Activated T-cell treated with anti-CD3 and anti-CD28 coated beads, Interleukin-2, amount 50 U/mL, for 48 hours (primary cell): ENCODE results near the gene OR2H2.

Source experiments
- DNase-seq, 2 experiments: peaks; one replicate each; pipeline ENCODE4 v3.0.0-alpha.2; 2020

OR2H2 gene

DNA sequence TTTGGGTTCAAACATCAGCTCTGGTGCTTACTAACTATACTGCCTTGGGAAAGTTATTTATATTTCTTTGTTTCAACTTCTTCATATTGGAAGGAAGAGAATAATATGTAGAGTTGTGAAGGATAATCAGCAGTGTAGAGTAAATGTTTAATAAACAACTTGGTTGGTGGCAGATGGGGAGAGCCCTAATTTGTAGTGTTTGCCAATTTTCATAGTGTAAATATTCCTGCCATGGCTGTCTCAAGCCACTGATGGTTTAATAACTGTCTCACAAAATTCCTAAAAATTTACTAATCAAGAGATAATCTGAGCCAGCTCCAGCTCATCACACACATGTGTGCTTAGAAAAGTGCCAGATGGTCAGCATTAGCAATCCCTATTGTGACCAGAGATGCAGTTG, at the start of gene OR2H2:
OR2H2 (plus strand) TSS at position 301 of the 400 bp plus-strand sequence. CDS start 2,824 bp downstream, outside the sequence.
- no peak for DNase-seq

DNA sequence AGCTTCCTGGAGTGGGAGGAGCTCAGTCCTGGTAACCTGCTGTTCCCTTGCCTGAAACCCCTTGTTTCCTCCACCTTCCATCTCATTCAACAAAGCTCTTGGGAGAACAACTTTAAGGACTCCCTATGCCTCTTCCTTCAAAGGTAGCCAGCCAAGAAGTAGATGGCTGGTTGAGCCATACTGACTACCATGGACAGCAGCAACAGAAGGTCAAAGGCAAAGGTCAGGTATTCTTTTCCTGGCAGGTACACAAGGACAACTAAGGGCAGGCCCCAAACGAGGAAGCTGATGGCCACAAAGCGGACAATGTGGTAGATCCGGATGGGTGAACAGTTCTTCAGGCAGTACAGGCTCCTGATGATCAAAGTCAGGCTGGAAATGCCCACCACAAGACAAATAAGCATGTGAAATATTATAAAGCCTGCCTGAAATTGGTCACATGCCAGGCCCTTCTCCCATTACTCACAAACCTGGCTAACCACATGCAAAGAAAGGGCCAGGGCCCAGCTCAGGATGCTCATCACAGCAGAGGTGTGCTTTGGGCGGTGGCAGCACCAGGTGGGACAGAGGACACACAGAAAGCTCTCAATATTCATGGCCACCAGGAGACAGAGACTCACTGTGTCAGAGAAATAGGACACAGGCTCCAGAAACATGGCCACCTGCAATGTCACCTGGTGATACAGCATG, 47.1 kb upstream of the OR2H2 start:
- no peak for DNase-seq

DNA sequence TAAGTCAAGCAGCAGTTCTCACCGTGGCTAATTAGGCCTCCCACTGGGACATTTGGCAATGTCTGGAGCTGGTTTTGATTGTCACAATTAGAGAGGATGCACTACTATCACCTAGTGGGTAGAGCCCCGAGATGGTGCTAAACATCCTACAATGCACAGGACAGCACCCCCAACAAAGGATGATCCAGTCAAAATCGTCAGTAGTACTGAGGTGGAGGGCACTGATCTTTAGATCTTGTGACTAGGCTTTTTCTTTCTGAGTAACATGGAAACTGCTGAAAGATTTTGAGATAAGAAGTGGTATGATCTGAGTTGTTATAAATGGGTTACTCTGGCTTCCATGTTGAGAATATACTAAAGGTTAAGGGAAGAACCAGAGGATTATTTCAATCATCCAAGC, 37.3 kb upstream of the OR2H2 start:
- no peak for DNase-seq

DNA sequence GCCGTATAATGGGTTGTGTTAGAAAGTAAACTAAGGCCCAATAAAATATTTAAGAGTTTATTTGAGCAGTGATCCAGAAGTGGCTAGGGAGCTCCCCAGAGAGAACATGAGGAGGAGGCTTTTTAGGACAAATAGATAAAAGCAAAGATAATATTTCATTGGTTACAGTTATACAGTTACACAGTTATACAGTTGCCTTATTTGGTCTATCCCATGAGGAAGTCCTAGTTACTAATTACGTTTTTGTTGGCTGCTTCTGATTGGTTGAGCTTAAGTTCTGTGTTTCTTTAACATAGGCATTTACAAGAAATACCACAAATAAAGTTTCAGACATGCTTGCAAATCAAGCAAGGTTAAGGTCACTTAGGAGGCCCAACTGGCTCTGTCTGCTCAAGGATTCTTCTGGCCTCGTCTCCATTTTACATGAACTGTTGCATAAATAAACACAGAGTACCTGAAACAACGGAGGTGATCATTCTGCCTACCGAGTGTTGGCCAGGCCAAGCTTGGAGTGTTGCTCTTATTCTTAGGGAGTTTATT, 32.3 kb upstream of the OR2H2 start:
- DNase-seq, result peak; percentile 27 to 30

DNA sequence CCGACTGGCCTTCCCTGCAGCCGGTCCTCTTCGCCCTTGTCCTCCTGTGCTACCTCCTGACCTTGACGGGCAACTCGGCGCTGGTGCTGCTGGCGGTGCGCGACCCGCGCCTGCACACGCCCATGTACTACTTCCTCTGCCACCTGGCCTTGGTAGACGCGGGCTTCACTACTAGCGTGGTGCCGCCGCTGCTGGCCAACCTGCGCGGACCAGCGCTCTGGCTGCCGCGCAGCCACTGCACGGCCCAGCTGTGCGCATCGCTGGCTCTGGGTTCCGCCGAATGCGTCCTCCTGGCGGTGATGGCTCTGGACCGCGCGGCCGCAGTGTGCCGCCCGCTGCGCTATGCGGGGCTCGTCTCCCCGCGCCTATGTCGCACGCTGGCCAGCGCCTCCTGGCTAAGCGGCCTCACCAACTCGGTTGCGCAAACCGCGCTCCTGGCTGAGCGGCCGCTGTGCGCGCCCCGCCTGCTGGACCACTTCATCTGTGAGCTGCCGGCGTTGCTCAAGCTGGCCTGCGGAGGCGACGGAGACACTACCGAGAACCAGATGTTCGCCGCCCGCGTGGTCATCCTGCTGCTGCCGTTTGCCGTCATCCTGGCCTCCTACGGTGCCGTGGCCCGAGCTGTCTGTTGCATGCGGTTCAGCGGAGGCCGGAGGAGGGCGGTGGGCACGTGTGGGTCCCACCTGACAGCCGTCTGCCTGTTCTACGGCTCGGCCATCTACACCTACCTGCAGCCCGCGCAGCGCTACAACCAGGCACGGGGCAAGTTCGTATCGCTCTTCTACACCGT, 31.5 kb upstream of the OR2H2 start:
- DNase-seq, result peak; percentile 37 to 49

DNA sequence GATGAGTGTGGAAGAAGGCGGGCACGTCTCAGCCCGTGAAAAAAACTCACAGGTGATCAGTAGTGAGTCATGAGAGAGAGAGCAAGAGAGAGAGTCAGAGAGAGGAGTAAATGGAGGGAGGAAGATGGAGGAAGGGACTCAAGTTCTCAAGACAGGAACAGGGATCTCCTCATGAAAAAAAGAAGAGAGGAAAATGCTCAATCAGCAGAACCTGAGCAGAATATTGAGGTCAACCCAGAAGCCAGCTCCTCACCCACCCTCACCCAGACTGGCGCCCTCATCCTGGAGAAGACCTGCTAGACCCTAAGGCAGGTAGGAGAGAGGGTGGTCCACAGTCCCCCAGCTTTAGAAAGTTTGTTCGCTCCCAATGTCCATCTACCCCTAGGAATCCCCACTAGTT, 30.2 kb upstream of the OR2H2 start:
- DNase-seq, result no peak

DNA sequence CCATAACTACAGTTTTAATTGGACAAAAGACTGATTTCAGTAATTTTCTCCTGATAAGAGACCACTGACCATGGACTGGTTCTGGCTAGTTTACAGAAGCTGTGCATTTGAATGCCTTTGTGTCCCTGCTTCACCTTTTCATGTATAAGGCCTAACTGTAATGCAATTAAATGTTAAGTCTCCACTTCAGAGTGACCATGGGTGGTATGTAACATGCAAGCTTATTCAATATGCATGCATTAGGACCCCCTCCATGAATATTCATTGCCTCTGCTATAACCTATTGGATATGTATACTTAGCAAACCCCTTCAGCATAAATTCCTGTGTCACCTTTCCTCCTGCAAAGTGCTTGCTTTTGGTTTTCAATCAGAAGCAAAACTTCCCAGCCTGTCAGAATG, 27.6 kb upstream of the OR2H2 start:
- DNase-seq, result no peak

DNA sequence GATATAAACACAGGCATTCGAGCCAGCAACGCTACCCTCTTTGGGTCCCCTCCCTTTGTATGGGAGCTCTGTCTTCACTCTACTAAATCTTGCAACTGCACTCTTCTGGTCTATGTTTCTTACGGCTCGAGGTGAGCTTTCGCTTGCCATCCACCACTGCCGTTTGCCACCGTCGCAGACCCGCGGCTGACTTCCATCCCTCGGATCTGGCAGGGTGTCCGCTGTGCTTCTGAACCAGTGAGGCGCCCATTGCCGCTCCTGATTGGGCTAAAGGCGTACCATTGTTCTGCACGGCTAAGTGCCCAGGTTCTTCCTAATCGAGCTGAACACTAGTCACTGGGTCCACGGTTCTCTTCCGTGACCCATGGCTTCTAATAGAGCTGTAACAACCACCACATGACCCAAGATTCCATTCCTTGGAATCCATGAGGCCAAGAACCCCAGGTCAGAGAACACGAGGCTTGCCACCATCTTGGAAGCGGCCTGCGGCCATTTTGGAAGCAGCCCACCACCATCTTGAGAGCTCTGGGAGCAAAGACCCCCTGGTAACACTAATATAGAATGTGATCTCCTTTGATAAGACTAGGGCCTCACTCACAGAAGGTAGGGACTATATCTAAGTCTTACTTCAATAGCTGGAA, 26.4 kb upstream of the OR2H2 start:
- DNase-seq, result no peak

DNA sequence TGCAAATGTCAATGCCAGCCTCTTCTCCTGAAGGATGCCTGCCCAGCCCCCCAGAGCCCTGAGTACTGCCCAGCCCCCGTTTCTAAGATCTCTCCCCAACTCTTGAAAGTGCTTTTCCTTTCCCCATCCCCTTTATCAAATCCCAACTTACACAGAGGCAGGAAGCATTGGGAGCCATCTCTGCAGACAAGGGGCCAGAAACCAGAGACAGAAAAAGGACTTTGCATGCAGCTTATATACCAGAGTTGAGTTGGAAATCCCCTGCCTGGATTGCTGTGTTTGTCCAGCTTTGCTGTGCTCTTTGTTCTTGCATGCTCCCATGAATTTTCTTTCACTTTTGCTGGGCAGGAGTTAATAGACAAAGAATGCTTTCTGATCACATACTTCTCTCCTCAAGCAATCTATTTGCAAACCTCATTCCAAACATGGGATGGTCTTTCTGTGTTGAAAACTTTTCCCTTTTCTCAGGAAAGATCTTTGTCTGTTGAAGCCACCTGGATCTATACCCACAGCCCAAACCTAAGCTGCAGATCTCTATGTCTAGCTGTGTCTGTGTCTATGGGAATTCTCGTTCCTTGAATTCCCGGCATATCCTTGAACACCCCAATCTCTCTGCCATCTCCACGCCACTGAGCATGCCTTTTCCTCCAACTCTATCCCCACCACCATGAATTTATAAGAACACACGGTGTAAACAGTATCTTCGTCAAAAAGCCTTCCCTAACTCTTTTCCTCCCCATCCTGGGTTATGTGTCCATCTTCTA, 25.2 kb upstream of the OR2H2 start, which contains the start of gene UBD:
UBD (minus strand) TSS at position 209 of the 764 bp plus-strand sequence; CDS start at position 178, 31 bp downstream.
- DNase-seq, result no peak

DNA sequence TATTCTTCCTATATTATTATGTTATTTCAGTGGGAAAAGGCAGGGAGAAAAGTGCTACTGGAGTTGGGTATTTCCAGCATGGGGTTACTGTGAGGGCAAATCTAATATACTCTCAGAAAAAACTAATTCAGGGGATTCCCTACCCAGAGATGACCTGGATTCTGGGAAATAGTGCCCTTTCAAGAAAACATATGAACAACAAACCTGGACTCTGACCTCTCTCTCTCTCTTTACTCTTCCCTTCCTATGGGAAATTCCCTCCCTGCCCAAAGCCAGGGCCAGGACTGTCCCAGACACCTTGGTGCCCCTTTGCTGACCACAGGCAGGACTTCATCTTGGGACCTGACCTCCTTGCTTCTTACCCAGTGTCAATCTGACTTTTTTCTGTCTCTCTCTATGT, 23.8 kb upstream of the OR2H2 start:
- no peak for DNase-seq

DNA sequence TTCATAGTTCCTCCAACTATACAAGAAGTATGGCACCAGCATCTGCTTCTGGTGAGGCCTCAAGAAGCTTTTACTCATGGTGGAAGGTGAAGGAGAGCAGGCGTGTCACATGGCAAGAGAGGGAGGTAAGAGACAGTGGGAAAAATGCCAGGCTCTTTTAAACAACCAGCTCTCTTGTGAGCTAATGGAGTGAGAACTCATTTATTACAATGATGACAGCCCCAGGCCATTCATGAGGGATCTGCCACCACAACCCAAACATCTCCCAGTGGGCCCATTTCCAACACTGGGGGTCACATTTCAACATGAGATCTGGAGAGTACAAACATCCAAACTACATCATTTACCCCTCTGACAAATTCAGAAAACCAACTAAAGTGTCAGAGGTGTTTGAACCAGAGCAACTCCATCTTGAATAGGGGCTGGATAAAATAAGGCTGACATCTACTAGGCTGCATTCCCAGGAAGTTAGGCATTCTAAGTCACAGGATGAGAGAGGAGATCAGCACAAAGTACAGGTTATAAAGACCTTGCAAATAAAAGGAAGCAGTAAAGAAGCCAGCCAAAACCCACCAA, 23.2 kb upstream of the OR2H2 start:
- DNase-seq, result no peak

DNA sequence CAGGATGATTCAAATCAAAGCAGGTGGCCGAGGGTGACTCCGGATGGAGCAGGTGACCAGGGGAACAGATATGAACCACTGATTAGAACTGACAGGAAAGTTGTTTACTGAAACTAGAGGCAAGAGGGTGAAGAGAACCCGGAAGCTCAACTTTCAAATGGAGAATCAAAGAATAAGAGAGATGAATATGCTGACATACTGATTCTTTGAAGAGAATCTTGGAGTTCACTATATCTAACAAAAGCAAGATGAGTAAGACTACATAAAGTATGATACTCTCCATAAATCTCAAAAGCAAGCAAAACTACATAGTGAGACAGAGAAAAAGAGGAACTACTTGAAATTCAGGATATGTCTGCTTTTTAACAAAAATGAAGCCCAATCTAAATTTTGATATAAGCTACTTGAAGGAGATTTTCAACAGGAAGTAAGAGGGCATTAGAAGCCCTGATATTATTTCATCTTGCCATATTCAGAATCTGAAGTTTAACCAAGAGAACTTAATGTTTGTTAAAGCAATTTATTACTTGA, 21.4 kb upstream of the OR2H2 start:
- DNase-seq, result no peak

DNA sequence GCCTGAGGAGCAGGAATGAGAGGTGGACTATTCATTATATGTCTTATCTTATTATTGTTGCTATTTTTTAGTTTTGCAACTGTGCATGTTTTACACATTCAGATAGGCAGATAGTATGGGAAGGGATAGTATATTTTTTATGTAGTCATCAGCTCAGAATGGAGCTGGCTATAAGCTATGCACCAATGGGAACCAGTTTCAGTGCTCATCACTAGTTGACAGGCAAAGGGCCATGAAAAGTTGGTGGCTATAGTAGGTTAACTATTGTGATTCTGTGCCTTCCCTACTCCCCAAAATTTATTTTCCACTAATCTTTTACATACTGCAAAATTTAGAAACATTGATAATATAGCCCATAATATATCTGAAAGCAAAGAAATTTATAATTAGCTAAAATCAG, 20.0 kb upstream of the OR2H2 start:
- DNase-seq, result no peak

DNA sequence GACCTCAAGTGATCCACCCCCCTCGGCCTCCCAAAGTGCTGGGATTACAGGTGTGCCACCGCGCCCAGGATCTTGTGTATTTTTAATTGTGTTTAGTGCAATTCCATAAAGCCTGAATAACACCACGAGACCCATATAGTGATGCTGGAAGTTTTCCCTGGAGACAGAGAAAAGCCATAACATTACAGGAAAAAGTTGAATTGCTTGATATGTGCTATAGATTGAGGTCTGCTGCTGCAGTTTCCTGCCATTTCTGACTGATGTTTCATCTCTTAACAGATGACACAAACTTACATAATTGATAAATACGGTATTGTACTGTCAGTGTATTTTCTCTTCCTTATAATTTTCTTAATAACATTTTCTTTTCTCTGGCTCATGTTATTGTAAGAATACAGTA, 18.1 kb upstream of the OR2H2 start:
- no peak for DNase-seq

DNA sequence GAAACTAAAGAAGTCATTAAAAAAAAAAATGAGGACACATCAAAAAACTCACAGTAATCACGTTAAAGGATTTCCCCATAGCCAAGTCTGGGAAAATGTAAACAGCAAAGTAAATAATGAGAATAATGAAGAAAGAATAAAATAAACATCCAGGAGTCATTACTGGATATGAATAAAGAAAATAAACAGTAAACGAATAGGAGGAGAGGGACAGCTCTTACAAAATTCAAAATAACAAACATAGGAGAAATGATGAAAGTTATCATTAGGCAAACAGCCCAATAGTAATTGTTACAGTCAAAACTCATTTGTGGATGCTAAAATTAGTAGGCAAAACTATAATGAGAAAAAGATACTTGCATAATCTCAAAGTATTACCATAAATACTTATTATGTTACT, 17.4 kb upstream of the OR2H2 start:
- no peak for DNase-seq

DNA sequence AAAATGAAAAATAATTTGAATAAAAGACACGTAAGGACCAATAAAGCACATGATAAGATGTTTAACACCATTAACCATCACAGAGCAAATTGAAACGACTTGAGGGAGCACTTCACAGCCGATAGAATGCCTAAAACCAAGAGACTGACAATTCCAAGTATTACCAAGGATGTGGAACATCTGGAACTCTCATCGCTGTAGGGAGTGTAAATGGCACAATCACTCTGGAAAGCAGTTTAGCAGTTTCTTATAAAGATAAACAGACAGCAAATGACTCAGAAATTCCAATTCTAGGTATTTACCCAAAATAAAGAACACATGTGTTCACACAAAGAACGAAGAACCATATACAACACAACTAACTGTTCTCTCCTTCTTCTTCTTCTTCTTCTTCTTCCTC, 16.9 kb upstream of the OR2H2 start:
- DNase-seq, result no peak

DNA sequence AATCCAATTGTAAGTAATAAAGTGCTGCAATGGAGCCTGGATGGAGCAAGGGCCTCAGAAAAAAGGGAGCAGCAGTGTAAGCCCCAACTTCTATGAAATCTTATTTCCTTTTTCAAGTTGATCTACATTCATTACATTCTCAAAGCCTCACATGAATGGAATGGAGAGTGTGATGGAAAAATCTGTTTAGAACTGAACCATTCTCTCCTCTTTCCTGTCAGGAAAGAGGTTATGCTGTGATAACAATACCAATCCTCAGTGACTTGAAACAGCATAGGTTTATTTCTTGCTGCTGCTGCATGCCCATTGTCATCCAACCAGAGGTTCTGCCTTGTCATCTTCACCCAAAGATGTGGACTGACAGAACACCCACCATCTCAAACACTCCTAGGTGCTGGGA, 8.9 kb upstream of the OR2H2 start:
- no peak for DNase-seq

DNA sequence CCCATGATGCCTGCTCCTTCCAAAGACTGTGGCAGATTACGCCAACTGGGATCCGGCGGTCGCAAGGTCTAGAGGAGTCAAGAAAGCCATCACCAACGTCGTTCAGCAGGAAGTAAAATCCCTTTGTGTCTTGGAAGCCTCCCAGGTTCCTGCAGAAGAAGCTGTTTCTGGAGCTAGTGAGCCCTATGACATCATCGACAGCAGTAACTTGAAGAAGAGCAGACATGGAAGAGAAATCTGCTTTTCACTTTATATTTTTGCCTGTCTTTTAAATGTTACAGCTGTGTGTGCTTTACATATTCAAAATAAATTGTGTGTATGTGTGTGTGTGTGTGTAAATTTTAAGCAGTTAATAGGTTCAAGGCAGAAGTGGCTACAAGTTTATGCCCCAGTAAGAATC, 7.4 kb upstream of the OR2H2 start:
- DNase-seq, result no peak

DNA sequence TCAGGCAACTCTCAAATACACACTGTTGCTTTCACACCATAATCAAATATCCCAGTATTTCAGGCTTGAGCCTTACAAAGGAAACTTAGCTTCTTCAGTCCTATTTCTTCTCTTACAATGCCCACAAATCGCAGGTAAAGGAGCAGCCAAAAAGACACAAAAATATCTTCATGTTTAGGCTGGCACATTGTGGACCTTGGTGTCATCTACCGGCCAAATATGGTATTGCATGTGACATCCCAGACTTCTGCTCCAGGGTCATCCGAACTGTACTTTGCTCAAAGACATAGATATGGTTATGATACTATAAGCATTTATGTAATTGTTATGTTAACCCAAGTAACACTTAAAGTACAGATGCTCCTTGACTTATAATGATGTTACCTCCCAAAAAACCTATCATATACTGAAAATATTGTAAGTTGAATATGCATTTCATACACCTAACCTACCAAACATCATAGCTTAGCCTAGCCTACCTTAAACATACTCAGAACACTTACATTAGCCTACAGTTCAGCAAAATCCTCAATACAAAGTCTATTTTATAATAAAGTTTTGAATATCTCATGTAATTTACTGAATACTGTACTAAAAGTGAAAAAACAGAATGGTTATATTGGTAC, 4.6 kb downstream of the OR2H2 start:
- peak; percentile 53 to 60 for DNase-seq

DNA sequence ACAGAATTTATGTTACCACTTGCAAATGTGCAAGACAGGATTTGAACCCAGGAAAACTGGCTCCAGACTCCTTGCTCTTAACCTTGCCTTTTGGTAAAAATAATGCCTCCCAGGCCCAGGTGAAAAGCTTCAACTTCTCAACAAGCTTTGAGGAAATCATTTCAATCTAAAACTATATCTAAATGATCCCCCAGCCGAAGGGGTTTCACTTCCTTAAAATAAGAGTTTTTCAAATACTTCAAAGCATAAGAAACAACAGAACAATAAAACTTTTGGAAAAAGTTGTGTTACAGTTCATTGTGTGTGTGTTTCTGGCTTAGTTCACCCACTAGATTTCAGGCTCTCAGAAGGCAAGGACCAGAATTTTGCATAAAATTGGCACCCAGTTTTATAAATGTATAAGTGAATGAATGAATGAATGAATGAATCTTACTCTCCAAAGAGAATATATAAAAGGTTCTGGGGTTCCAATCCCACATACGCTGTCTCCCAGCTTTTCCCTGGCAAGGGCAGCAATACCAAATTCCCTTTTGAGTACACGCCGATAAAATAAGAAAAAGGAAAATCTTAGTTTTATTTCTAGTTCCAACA, 5.4 kb downstream of the OR2H2 start:
- no peak for DNase-seq

DNA sequence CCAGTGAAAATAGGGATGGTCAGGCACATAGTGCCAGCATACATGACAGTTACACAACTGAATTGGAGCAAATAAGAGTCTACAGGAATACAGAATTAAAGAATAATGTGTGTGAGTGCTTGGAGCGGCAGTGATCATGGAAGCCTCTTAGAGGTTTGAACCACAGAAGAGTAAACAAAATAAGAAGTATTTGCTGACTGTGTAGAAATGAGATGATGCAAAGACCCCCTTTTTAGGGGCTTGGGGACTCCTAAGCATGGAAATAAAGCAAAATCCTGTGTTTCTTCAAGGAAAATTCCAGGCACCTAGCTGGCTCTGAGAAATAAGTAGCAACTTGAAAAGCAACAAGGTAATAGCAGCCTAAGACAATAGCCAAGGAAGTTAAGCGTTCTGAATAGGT, 6.8 kb downstream of the OR2H2 start:
- no peak for DNase-seq
